Measurements from ENCODE around the gene ZDHHC16.

Gene ZDHHC16

DNA sequence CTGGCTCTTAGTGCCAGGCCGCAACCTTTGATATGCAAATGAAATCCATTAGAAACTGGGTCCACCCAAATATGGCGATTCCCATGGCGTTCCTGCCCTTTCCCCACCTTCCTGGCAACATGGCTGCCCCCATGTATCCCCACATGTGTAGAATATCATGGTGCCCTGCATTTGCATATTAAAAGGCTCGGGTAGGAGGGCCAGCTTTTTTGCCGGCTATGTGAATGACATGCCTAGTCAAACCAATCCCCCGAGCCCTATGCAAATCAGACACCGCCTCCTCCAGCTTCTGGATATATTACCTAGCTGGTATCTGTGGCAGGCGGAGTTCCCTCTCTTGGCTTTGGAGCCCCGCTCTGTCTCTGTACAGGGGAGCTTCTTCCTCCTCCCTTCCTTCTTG, 34.0 kb downstream of the ZDHHC16 start:
- no peak for DNase-seq (ENCODE audit: low read depth in 3 of 3)

- DNase-seq (ENCODE audit: low read depth in 3 of 3), result no peak
Measured at GRCh38 chr10:97481071-97481470, 35.1 kb downstream of the ZDHHC16 start.

GRCh38 chr10:97482381-97482780, 36.4 kb downstream of the ZDHHC16 start:
- no peak for DNase-seq (ENCODE audit: low read depth in 3 of 3)

GRCh38 chr10:97483506-97483905, 37.5 kb downstream of the ZDHHC16 start:
- DNase-seq (ENCODE audit: low read depth in 3 of 3), result no peak

DNA sequence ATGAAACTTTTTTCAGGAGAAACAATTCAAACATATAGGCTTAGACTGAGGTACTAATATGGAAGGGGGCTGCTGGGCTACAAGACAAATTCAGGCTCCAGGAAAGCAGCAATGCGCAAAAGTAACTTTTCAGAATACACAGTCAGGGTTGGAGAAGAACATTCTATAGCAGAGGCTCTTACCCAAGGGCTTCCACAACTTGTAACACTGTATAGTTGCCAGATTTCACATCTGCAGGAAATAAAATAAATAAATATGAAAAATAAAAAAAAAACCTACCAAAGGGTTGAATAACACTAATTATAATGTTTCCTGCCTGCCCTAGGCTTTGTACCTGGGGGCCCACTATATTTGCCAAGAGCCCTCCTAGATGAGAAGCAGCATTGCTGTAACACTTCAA, 37.9 kb downstream of the ZDHHC16 start:
- DNase-seq (ENCODE audit: low read depth in 3 of 3), result no peak

GRCh38 chr10:97485647-97486281, 39.8 kb downstream of the ZDHHC16 start:
- no peak for DNase-seq (ENCODE audit: low read depth in 3 of 3)

DNA sequence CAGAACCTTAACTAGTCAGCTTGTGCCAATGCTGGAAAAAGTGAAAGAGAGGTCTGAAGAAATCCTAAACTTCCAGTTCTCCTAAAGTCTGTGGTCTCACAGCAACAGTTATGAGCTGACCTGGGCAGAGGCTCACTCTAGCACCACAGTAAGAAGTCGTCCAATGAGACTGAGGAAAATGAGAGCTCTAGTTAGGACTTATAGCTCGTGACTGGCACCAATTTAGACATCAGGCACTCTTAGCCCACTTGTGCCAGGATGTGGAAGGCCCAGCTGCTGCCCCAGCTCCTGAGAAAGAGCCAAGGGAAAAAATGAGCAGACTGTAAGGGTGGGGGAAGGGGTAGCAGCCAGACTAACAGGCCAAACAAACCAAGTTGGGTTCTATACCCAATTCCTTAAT, 44.6 kb downstream of the ZDHHC16 start:
- DNase-seq (ENCODE audit: low read depth in 3 of 3), result no peak

- no peak for DNase-seq (ENCODE audit: low read depth in 3 of 3)
Measured at GRCh38 chr10:97494151-97494550, 48.2 kb downstream of the ZDHHC16 start.

DNA sequence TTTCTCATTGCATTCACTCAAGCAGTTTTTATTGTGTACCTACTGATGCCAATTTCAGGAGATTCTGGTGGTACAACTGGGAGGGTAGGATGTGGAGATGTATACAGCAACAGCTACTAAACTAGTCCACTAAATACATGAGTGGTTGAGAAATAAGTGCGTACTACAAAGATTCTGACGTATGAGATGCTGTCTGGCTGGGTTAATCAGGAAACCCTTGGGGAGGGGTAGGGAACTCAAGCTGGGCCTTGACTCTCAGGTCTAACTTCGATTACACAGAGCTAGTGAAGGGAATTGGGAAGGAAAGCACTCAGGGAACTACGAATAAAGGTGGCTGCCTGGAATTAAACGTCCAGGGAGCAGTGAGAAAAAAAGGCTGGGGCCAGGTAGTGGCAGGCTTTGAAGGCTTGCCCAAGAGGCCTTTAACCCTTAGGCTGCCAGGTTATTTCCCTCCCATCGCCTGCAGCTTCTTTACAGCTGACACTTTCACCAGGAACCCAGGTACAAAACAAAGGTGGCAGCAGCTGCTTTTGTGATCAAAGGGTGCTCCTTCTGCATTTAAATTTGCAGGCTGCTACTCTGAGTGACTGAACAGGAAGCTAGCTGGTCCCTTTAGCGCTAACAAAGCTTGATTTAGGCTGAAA, 49.0 kb downstream of the ZDHHC16 start:
- DNase-seq (ENCODE audit: low read depth in 3 of 3), result no peak

- DNase-seq (ENCODE audit: low read depth in 3 of 3), result peak; percentile 62 to 80 (median 68)
Measured at GRCh38 chr10:97497572-97498075, 51.6 kb downstream of the ZDHHC16 start.

DNA sequence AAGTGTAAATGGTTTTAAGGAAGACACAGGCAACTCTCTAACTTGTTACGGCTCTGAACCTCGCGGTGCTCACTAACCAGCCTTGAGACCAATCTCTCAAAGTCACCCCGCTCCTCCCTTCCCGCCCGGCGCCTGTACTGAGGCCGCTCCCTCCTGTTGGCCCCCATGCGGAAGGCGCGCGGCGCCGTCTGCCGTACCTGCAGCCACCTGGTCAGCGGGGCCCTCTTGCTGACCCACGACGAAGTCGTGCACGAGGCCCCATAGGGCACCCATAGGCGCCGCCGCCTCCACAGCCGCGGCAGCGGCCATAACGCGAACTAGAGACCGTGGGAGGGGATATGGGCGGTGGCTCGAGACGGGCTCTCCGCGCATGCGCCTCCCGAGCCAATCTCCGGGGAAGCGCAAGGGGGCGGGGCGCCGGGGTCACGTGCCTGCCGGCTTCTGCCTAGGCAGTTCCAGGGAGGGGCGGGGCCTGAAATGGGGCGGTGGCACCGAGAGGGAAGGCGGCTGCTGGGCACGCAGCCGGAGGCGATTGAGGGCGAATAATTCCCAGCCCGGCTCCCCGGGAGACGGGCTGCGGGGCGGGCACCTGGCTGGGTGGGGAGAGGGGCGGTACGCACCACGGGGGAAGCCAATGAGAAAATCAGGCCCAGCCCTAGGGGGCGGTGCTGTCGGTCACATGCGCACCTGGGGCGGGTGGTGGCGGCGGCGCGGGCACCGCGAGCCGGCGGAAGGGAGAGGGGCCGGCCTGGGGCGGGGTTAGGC, 52.3 kb downstream of the ZDHHC16 start, which contains the start of gene MMS19:
Gene MMS19, minus strand, starts transcription at position 347 of the 765 bp plus-strand sequence. Its CDS starts 38 bp downstream, at position 309.
- peak; percentile 99 to 100 (median 99) for DNase-seq (ENCODE audit: low read depth in 3 of 3)

DNA sequence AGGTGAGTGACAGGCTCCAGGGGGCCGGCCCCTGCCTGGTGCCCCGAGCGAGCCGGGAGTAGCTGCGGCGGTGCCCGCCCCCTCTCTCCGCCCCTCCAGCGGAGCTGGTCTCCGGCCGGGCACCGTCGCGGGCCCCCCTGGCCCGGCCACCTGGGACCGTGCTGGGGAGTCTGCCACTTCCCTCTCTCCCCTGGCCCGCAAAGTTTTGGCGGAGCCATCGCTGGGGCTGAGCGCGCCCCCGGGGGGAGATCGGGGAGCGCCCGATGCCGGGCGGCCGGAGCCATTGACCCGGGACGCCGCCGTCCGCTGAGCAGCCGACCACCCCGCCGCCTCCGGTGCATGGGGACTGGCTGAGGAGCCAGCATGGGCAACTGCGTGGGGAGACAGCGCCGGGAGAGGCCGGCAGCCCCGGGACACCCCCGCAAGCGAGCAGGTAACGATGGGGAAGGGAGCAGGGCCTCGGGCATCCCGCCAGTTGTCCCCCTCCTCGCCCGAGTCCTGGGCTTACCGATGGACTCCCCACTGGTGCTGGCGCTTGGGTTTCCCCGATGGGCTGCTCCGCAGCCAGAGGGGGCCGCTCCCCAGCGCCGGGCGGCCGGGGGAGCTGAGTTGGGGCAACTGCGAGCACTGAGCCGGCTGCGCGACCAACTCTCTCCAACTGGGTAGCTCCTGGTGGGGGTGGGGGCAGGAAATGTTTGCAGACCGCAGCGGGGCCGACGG, 53.0 kb downstream of the ZDHHC16 start, which contains the start of gene UBTD1:
Gene UBTD1, plus strand, starts transcription at position 84 of the 720 bp plus-strand sequence. Its CDS starts 280 bp downstream, at position 364.
- peak; percentile 13 to 33 (median 14) for DNase-seq (ENCODE audit: low read depth in 3 of 3)

DNA sequence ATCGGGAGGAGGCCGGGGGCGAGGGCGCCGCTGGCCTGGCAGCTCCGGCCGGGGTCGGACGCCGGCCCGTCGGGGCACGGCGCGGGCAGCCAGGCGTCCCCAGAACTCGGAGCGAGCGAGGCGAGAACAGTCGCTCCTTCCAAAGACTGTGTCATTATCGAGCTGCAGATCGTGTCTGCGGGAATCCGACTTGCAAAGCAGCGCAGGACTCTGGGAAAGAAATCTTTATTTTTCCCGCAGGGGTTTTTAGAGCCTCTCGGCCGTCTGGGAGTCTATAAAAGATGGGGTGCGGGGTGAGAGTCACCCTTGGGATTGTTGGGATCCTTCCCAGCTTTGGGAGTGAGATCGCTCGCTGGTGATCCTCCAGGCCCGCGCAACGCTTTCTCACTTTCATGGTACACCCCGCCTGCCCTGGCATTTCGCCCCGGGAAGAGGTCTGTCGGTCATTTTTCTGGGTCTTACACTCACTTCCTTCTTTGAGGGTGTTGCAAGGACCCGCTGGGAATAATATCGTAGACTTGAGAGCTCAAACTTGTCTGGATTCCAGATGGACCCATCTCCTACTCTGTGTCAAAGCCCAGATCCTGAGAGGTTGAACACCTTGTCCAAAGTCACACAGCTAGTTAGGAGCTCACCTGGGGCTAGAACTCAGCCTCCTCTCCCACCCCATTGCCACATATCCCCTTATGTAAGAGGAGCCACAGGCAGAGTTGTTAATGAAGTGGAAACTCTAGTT, 53.8 kb downstream of the ZDHHC16 start:
- DNase-seq (ENCODE audit: low read depth in 3 of 3), result no peak

- DNase-seq (ENCODE audit: low read depth in 3 of 3), result no peak
Measured at GRCh38 chr10:97500297-97500575, 54.3 kb downstream of the ZDHHC16 start.

DNA sequence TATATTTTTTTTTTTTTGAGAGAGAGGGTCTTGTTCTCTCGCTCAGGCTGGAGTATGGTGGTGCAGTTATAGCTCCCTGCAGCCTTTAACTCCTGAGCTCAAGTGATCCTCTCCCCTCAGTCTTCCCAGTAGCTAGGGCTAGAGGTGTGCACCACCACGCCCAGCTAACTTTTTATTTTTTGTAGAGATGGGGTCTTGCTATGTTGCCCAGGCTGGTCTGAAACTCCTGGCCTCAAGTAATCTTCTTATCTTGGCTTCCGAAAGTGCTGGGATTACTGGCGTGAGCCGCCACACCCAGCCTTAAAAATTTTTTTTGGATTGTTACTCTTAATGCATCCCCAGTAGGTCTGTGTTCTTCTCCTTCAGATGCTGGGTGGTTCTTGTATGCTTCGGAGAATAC, 56.9 kb downstream of the ZDHHC16 start:
- DNase-seq (ENCODE audit: low read depth in 3 of 3), result no peak

GRCh38 chr10:97503406-97503805, 57.4 kb downstream of the ZDHHC16 start:
- DNase-seq (ENCODE audit: low read depth in 3 of 3), result no peak

DNA sequence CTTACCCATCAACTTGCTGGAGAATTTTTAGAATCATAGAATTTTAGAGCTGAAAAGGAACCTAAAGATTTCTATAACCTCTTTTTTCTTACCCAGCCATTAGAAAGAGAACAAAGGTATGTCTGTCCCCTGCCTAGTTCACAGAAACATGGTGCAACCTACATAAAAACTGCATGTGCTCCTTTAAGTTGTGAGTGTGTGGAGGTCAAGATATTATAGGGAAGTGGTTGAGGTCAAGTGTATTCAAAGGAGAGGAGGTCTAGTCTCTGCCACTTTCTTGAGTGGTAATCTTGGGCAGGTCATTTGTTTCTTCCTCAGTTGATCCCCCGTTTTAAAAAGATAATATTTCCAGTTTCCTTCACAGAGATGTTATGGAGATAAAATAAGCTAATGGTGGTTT, 59.2 kb downstream of the ZDHHC16 start:
- no peak for DNase-seq (ENCODE audit: low read depth in 3 of 3)

DNA sequence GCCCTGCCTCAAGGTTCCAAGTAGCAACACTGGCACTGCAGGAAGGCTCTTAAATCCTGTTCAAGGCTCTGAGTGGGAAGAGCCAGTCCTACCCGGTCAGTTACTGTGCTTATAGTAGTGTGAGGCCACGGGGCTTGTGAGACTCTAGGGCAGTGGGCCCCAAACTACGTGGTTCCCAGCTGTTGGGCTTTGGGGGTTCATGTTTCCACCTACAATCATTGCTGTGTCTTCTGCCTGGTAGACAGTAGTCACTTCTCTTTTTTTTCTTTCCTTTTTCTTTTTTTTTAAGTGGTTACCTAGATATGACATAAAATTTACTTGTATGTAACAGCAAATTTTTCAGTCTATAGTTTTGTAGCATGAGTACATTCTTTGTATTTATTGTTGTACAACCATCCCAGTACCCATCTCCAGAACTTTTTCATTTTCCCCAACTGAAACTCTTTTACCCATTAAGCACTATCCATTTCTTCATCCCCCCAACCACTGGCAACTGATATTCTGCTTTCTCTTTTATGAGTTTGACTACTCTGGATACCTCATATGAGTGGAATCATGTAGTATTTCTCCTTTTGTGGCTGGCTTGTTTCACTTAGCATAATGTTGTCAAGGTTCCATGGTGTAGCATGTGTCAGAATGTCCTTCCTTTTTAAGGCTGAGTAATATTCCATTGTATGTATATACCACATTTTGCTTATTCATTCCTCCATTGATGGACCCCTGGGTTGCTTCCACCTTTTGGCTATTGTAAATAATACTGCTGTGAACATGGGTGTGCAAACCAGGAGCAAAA, 60.4 kb downstream of the ZDHHC16 start:
- DNase-seq (ENCODE audit: low read depth in 3 of 3), result no peak

Data from stimulated activated CD4-positive, alpha-beta T cell treated with anti-CD3 and anti-CD28 coated beads, TNF-alpha, amount 100 ng/mL, for 48 hours (primary cell).